CD8-positive, alpha-beta memory T cell (primary cell): ENCODE data around the gene KCNAB2. TPM values are rescaled to one million over a fixed set of nuclear protein-coding genes. Genes with fewer than 3 reads are reported as not detected.

Experiments
- CTCF ChIA-PET: fragments of 350-600 bp; sonication (Branson Sonifier 250); formaldehyde crosslinking; loops from one replicate; lab custom pipeline; 2021; ENCODE audit warnings: antibody characterized with exemption; lab: Charles Lee
- POLR2A ChIA-PET: fragments of 350-600 bp; sonication (Branson Sonifier 250); formaldehyde crosslinking; loops from one replicate; lab custom pipeline; 2021; ENCODE audit warnings: antibody characterized with exemption; lab: Charles Lee
- DNase-seq, 5 donors: peaks; one replicate each; pipeline versions ENCODE4 v3.0.0 to v3.0.0-alpha.2; 2020 to 2022; ENCODE audit warnings: mixed read lengths in 1 of 5
- H3K27ac ChIP-seq: one replicate; pipeline ENCODE4 v1.7.0; 2013; ENCODE audit warnings: low read depth, mild to moderate bottlenecking, low read length, moderate library complexity
- H3K27me3 ChIP-seq: 2 replicates; pipeline ENCODE4 v1.7.0; 2013; ENCODE audit warnings: low read length, mild to moderate bottlenecking; ENCODE audit not compliant: insufficient read depth, poor library complexity, severe bottlenecking
- H3K36me3 ChIP-seq: 2 replicates; pipeline ENCODE4 v1.7.0; 2013; ENCODE audit warnings: mild to moderate bottlenecking, low read length, moderate library complexity; ENCODE audit not compliant: insufficient read depth
- H3K4me1 ChIP-seq: 2 replicates; pipeline ENCODE4 v1.7.0; 2013; ENCODE audit warnings: mild to moderate bottlenecking, low read length, moderate library complexity; ENCODE audit not compliant: insufficient read depth
- H3K4me3 ChIP-seq: 2 replicates; pipeline ENCODE4 v1.7.0; 2013; ENCODE audit warnings: mild to moderate bottlenecking, low read length
- H3K9me3 ChIP-seq: 2 replicates; pipeline ENCODE4 v1.7.0; 2013; ENCODE audit warnings: mild to moderate bottlenecking, low read length
- H3K27ac Mint-ChIP-seq, 8 donors: one replicate each; pipeline ENCODE4 v1.8.0; 2020 to 2021; ENCODE audit warnings: mixed read lengths in 8 of 8, mild to moderate bottlenecking in 6 of 8, inconsistent platforms in 3 of 8, moderate library complexity in 3 of 8
- H3K27me3 Mint-ChIP-seq, 2 donors: one replicate each; pipeline ENCODE4 v1.8.0; 2020 to 2021; ENCODE audit warnings: mixed read lengths in 2 of 2, mild to moderate bottlenecking in 1 of 2, moderate library complexity in 1 of 2
- H3K36me3 Mint-ChIP-seq, 3 donors: one replicate each; pipeline ENCODE4 v1.8.0; 2020 to 2021; ENCODE audit warnings: mixed read lengths in 3 of 3, inconsistent platforms in 1 of 3, mild to moderate bottlenecking in 1 of 3
- H3K4me1 Mint-ChIP-seq, 3 donors: one replicate each; pipeline ENCODE4 v1.8.0; 2020 to 2021; ENCODE audit warnings: mixed read lengths in 3 of 3, inconsistent platforms in 1 of 3, mild to moderate bottlenecking in 1 of 3
- H3K4me3 Mint-ChIP-seq, 7 donors: one replicate each; pipeline ENCODE4 v1.8.0; 2020 to 2021; ENCODE audit warnings: mixed read lengths in 7 of 7, mild to moderate bottlenecking in 6 of 7, moderate library complexity in 4 of 7, inconsistent platforms in 2 of 7
- H3K9me3 Mint-ChIP-seq, 5 donors: one replicate each; pipeline ENCODE4 v1.8.0; 2020 to 2022; ENCODE audit warnings: mixed read lengths in 5 of 5, mild to moderate bottlenecking in 3 of 5, moderate library complexity in 2 of 5, inconsistent platforms in 1 of 5
- polyA plus RNA-seq: library from polyadenylated mRNA; unstranded; fragments of 300-500 nt; fragmentation: Illumina TruSeq; gene quantifications from one replicate; pipeline ENCODE4 v1.2.3, GENCODE V29; 2021
- total RNA-seq, 2 experiments: library from RNA; stranded (reverse); gene quantifications; one replicate each; pipeline ENCODE4 v1.2.3, GENCODE V29; 2021

KCNAB2 gene
- total and polyA plus RNA-seq, 3 experiments from 2014 or later, result 52.6 to 171 (median 171) TPM

DNA sequence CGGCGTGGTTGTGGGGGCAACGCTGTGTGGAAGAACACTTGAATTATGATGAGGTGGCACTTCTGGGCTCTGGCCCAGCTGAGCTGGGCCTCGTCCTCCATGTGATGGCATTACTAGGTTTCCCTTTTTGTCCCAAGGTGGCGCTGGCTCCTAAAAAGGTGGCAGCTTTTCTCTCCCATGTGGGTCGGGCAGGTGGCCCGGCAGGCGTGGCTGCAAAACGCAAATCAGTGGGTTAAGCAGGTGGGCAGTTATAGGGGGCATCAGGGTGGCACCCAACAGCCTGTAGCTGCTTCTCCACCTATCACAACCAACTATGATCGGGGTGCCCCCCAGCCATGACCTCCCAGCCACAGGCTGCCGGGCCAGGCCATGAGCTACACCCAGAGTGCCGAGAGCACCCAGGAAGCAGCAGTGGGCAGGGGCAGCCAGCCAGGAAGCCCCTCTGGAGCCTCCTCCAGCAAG is 59.6 kb downstream of the KCNAB2 start:
- DNase-seq, result peak in 1 of 5 donors; percentile 23
- ChIA-PET CTCF (no interaction called here), POLR2A (no interaction called here)
- Mint-ChIP-seq H3K36me3 (no peaks in the 10 kb centered on the region), H3K4me1 (peaks cover 0 to 7% (median 0%) of the 10 kb centered on the region in 3 donors), H3K9me3 (no peaks in the 10 kb centered on the region), H3K27me3 (peaks cover 0 to 4% of the 10 kb centered on the region in 2 donors), H3K27ac (peak overlapping the region in 1 of 8 donors; percentile 47), H3K4me3 (no peak overlapping the region)
- H3K27ac ChIP-seq, result no peak overlapping the region
- no peaks in the 10 kb centered on the region for H3K9me3 ChIP-seq
- H3K27me3 ChIP-seq, result no peaks in the 10 kb centered on the region
- no peaks in the 10 kb centered on the region for H3K36me3 ChIP-seq
- H3K4me3 ChIP-seq, result no peak overlapping the region
- no peaks in the 10 kb centered on the region for H3K4me1 ChIP-seq

- Histone ChIP-seq H3K36me3 (no peaks in the 10 kb centered on the region), H3K27ac (no peak overlapping the region), H3K9me3 (no peaks in the 10 kb centered on the region), H3K27me3 (no peaks in the 10 kb centered on the region), H3K4me3 (no peak overlapping the region), H3K4me1 (no peaks in the 10 kb centered on the region)
- CTCF ChIA-PET, result no interaction called here
- DNase-seq, result no peak
- Mint-ChIP-seq H3K27me3 (peaks cover 0 to 7% of the 10 kb centered on the region in 2 donors), H3K9me3 (no peaks in the 10 kb centered on the region), H3K36me3 (no peaks in the 10 kb centered on the region), H3K4me3 (no peak overlapping the region), H3K4me1 (peaks cover 0 to 6% (median 0%) of the 10 kb centered on the region in 3 donors), H3K27ac (no peak overlapping the region)
- POLR2A ChIA-PET, result no interaction called here
Observed at GRCh38 chr1:6105763-6106162, 60.1 kb downstream of the KCNAB2 start.

DNA sequence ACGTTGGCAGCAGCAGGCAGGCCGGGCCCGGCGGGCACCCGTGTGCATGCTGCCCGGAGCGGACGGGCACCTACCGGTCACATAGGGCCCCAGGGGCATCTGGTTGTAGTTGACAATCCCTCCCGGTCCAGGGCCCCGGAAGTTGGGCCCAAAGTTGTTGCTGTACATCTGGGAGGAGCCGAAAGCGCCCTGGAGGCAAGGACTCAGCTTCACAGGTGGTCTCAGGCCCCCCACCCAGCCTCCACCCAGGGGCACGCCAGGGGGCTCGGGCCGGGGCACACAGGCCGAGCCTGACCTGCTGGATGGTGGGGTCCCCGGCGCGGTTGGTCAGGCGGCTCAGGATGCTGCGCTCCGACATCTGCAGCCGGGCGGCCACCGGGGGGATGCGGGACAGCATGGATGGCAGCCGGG is 60.6 kb downstream of the KCNAB2 start:
- Histone ChIP-seq H3K36me3 (no peaks in the 10 kb centered on the region), H3K27me3 (no peaks in the 10 kb centered on the region), H3K4me1 (no peaks in the 10 kb centered on the region), H3K9me3 (no peaks in the 10 kb centered on the region), H3K27ac (no peak overlapping the region), H3K4me3 (no peak overlapping the region)
- no peaks in the 10 kb centered on the region for H3K9me3 Mint-ChIP-seq
- peaks cover 0 to 7% of the 10 kb centered on the region in 2 donors for H3K27me3 Mint-ChIP-seq
- DNase-seq, result peak in 1 of 5 donors; percentile 42
- peaks cover 0 to under 1% (median 0%) of the 10 kb centered on the region in 3 donors for H3K4me1 Mint-ChIP-seq
- H3K36me3 Mint-ChIP-seq, result no peaks in the 10 kb centered on the region
- ChIA-PET POLR2A (no interaction called here), CTCF (no interaction called here)
- no peak overlapping the region for H3K4me3 Mint-ChIP-seq
- H3K27ac Mint-ChIP-seq, result no peak overlapping the region

- CTCF ChIA-PET, result no interaction called here
Observed at GRCh38 chr1:6106977-6107376, 61.3 kb downstream of the KCNAB2 start.

DNA sequence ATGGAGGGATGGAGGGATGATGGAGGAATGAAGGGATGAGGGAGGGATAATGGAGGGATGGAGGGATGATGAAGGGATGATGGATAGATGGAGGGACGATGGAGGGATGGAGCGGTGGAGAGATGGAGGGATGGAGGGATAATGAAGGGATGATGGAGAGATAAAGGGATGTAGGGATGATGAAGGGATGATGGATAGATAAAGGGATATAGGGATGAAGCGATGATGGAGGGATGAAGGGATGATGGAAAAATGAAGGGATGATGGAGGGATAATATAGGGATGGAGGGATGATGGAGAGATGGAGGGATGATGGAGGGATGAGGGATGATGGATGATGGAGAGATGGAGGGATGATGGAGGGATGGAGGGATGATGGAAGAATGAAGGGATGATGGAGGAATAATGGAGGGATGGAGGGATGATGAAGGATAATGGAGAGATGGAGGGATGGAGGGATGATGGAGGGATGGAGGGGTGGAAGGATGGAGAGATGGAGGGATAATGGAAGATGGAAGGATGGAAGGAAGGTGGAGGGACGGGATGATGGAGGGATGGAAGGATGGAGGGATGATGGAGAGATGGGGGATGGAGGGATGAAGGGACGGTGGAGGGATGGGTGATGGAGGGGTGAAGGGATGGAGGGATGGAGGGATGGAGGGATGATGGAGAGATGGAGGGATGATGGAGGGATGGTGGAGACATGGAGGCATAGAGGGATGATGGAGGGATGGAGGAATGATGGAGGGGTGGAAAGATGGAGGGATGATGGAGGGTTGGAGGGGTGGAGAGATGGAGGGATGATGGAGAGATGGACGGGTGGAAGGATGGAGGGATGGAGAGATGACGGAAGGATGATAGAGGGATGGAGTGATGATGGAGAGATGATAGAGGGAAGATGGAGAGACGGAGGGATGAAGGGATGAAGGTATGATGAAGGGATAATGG is 62.0 kb downstream of the KCNAB2 start:
- Mint-ChIP-seq H3K9me3 (no peaks in the 10 kb centered on the region), H3K27me3 (peaks cover 3 to 7% of the 10 kb centered on the region in 2 donors), H3K4me1 (no peaks in the 10 kb centered on the region), H3K27ac (no peak overlapping the region), H3K4me3 (no peak overlapping the region), H3K36me3 (no peaks in the 10 kb centered on the region)
- Histone ChIP-seq H3K4me3 (no peak overlapping the region), H3K9me3 (no peaks in the 10 kb centered on the region), H3K4me1 (no peaks in the 10 kb centered on the region), H3K27ac (no peak overlapping the region), H3K36me3 (no peaks in the 10 kb centered on the region), H3K27me3 (no peaks in the 10 kb centered on the region)
- ChIA-PET CTCF (no interaction called here), POLR2A (no interaction called here)
- no peak for DNase-seq

More at GRCh38 chr1:6106977-6107376, 61.3 kb downstream of the KCNAB2 start:
- Histone ChIP-seq H3K9me3 (no peaks in the 10 kb centered on the region), H3K27me3 (no peaks in the 10 kb centered on the region), H3K36me3 (no peaks in the 10 kb centered on the region), H3K4me3 (no peak overlapping the region), H3K27ac (no peak overlapping the region), H3K4me1 (no peaks in the 10 kb centered on the region)
- POLR2A ChIA-PET, result no interaction called here
- H3K27me3 Mint-ChIP-seq, result peaks cover under 1 to 7% of the 10 kb centered on the region in 2 donors
- H3K36me3 Mint-ChIP-seq, result no peaks in the 10 kb centered on the region
- no peak overlapping the region for H3K27ac Mint-ChIP-seq
- no peaks in the 10 kb centered on the region for H3K4me1 Mint-ChIP-seq
- no peak for DNase-seq
- H3K9me3 Mint-ChIP-seq, result no peaks in the 10 kb centered on the region
- H3K4me3 Mint-ChIP-seq, result no peak overlapping the region

DNA sequence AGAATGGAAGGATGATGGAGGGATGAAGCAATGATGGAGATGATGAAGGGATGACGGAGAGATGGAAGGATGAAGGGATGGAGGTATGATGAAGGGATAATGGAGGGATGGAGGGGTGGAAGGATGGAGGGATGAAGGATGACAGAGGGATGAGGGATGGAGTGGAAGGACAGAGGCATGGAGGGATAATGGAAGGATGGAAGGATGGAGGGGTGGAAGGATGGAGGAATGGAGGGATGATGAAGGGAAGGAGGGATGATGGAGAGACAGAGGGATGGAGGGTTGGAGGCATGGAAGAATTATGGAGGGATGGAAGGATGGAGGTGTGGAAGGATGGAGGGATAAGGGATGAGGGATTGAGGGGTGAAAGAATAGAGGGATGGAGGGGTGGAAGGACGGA is 62.8 kb downstream of the KCNAB2 start:
- Histone ChIP-seq H3K27me3 (no peaks in the 10 kb centered on the region), H3K4me1 (no peaks in the 10 kb centered on the region), H3K27ac (no peak overlapping the region), H3K4me3 (no peak overlapping the region), H3K36me3 (no peaks in the 10 kb centered on the region), H3K9me3 (no peaks in the 10 kb centered on the region)
- H3K4me1 Mint-ChIP-seq, result no peaks in the 10 kb centered on the region
- H3K4me3 Mint-ChIP-seq, result no peak overlapping the region
- H3K27ac Mint-ChIP-seq, result no peak overlapping the region
- no peaks in the 10 kb centered on the region for H3K9me3 Mint-ChIP-seq
- no peaks in the 10 kb centered on the region for H3K36me3 Mint-ChIP-seq
- no peak for DNase-seq
- ChIA-PET POLR2A (no interaction called here), CTCF (interaction anchor here (0.7 kb wide), 1 partner anchor 178 kb away, joined by 3 read pairs; no protein-coding TSS in a partner anchor)
- H3K27me3 Mint-ChIP-seq, result peaks cover 3 to 9% of the 10 kb centered on the region in 2 donors

- H3K4me3 Mint-ChIP-seq, result no peak overlapping the region
- H3K4me3 ChIP-seq, result no peak overlapping the region
- H3K27ac Mint-ChIP-seq, result no peak overlapping the region
- ChIA-PET CTCF (interaction anchor here (0.7 kb wide), 1 partner anchor 178 kb away, joined by 3 read pairs; no protein-coding TSS in a partner anchor), POLR2A (no interaction called here)
- no peaks in the 10 kb centered on the region for H3K9me3 ChIP-seq
- H3K27ac ChIP-seq, result no peak overlapping the region
- no peaks in the 10 kb centered on the region for H3K9me3 Mint-ChIP-seq
- no peaks in the 10 kb centered on the region for H3K4me1 ChIP-seq
- no peaks in the 10 kb centered on the region for H3K4me1 Mint-ChIP-seq
- peaks cover 3 to 9% of the 10 kb centered on the region in 2 donors for H3K27me3 Mint-ChIP-seq
- H3K36me3 Mint-ChIP-seq, result no peaks in the 10 kb centered on the region
- no peaks in the 10 kb centered on the region for H3K36me3 ChIP-seq
- no peaks in the 10 kb centered on the region for H3K27me3 ChIP-seq
- DNase-seq, result peak in 2 of 5 donors; percentile 25 to 46
Observed at GRCh38 chr1:6108937-6109614, 63.4 kb downstream of the KCNAB2 start.

DNA sequence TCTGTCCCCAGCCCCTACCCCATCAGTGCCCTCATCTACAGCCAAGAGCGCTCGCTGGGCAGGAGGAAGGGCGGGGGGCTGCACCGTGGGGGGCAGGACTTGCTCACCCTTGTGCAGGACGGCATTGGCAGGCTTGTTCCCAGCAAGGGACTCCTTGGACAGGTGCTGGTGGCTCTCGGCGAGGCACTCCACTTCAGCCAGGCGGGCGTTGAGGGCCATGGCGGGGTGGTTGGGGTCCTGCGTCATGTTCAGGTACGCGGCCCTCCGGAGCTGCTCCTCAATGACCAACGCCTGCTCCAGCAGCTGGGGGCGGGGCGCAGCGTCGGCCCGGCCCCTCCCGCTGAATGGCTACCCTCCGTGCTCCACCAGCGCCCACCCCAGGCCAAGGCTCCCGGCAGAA is 64.0 kb downstream of the KCNAB2 start:
- Histone ChIP-seq H3K4me3 (no peak overlapping the region), H3K27me3 (no peaks in the 10 kb centered on the region), H3K36me3 (no peaks in the 10 kb centered on the region), H3K9me3 (no peaks in the 10 kb centered on the region), H3K4me1 (no peaks in the 10 kb centered on the region), H3K27ac (no peak overlapping the region)
- Mint-ChIP-seq H3K27ac (no peak overlapping the region), H3K9me3 (no peaks in the 10 kb centered on the region), H3K4me1 (no peaks in the 10 kb centered on the region), H3K27me3 (peaks cover 3 to 7% of the 10 kb centered on the region in 2 donors), H3K4me3 (no peak overlapping the region), H3K36me3 (no peaks in the 10 kb centered on the region)
- ChIA-PET POLR2A (no interaction called here), CTCF (no interaction called here)
- DNase-seq, result peak in 1 of 5 donors; percentile 35
